Smooth muscle cell of the brain vasculature (primary cell): ENCODE data around the gene RAB17.

Experiments used
- DNase-seq: peaks from one replicate; pipeline ENCODE4 v3.0.0-alpha.2; 2012; ENCODE audit warnings: low read depth, low spot score

Gene RAB17

DNA sequence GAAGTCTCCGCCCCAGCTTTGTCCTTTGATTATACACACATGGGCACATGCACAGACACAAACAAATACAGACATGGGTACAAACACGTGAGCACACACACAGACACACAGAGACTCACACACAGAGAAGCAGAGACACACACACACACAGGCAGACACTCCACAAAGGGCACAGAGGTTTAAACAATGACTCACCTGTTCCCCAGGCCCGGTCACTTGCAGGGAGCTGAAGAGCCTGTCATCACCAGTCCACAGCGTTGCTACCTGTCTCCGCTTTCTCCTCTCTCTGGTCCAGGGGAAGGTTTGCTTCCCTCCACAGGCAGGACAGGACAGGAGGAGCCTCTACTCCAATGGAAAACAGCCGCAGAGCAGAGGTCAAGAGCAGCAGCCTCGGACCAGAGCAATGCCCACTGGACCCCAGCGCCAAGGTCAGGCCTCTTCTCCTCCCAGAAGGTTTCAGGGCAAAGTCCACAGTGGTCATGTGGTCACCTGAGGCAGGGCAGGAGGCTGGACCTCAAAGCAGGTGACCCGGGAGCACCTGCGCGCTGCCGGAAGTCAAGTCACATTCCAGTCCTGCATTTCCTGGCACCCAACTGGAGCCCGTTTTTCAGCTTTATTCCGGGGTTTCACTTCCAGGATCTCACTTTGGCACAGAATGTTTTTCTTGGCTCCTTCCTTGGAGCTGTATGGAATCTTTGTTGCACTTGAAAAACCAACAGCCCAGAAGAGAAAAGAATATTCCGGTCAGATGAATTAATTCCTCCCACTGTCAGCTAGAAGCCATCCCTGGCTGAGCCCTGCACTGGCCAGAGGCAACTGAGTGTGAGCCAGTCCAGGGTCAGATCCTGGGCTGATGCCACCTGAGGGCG lies at the start of gene RAB17:
TSS of gene RAB17 (minus strand) at position 463 of the 869 bp plus-strand sequence. CDS start 4,580 bp downstream, outside the sequence.
- no peak for DNase-seq

DNA sequence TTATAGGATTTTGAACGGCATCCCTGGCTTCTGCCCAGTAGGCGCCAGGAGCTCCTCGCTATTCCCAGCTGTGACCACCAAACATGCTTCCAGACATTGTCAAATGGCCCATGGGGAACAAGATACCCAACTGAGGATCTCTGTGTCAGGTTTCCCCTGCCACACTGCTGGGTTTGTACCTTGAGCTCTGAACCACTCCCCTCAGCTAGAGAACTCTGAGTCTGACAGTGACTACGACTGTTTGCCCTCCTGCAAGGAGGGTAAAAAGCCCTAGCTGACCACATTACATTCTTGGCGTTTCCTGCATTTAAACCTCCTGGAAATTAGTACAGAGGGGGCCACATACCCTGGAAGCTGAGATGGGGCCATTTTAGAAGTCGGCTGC lies 49.3 kb upstream of the RAB17 start:
- DNase-seq: no peak

DNA sequence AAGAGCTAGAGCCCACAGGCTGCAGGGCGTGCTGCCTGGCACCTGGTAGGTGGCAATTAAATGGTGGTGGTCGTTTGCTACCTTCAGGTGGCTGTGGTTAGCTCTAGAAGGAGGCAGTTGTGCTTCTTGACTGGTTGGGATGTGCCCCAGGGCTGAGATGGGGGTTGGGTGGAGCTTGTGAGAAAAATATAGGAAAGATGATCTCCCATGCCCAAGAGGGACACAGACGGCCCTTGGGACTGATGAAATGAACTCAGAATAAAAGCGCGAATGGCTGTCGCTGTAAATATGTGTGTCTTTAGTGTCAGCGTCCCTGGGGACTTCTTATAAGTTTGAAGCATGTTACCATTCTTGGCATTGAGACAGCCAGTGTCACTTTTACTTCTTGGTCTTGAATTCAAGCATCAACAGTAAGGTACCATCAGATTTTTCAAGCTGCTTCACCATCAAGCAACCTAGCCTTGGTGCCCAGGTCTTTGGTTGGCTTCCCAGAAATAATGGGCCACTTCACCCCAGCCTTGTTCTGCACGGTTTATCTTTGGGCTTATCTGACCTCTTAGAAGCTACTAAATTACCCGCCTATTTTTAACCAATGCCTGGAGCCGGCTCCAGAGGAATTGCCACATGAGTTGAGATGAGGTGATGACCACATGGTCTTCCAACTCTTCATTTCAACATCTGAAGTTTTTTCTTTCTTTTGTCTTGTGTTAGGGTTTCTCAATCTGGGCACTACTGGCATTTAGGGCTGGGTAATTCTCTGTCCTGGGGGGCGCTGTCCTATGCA lies 48.7 kb upstream of the RAB17 start:
- DNase-seq: no peak

- no peak for DNase-seq
These were observed 47.6 kb upstream of the RAB17 start for GRCh38 chr2:237638176-237638575.

DNA sequence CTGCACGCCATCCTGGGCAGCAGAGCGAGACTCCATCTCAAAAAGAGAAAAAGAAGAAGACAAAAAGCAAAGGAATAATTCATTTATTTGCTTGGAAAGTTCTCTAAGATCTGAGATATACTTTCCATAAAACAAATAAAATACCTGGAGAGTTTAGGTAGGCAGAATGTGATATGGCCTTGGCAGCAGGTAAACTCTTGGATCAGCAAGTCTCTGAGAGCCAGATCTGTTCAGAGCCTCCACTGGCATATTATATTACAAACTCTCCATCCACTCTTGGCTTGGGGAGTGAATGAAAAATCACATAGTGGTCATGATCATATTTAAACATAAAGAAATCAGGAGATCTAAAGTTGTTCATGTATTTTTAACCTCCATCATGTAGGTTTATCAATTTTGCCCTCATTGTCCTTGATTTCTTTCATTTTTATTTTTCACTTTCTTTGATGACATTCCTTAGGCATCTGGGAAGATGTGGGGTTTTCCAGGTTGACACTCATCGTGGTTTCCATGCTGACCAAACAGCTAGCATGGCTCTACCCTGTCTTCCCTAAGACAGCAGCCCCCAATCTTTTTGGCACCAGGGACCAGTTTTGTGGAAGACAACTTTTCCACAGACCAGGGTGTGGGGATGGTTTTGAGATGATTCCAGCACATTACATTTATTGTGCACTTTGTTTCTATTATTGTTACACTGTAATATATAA lies 47.0 kb upstream of the RAB17 start:
- DNase-seq: no peak

GRCh38 chr2:237636578-237636977 lies 46.0 kb upstream of the RAB17 start:
- no peak for DNase-seq

DNA sequence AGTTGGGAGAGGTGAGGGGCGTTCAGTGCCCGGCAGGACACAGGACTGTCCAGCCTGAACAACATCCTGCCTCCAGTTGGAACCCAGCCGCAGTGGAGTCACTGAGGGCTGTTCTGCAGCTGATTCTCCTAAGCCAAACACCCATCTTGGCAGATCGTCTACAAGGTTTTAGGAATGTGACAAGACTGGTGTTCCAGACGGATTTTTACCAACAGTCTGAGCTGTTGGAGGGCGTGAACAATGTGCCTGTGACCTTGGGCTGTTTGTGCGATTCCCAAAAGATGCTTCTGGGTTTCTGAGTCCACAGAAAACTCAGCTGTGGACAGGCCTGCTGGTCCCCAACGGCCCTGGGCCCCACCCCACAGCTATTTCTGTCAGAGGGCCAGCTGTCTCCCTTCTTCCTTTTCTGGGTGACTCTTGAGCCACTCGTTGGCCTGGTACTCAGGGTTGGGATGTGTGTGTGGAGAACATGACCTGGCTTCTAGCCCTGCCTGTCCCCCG lies 42.6 kb upstream of the RAB17 start:
- DNase-seq: no peak

DNA sequence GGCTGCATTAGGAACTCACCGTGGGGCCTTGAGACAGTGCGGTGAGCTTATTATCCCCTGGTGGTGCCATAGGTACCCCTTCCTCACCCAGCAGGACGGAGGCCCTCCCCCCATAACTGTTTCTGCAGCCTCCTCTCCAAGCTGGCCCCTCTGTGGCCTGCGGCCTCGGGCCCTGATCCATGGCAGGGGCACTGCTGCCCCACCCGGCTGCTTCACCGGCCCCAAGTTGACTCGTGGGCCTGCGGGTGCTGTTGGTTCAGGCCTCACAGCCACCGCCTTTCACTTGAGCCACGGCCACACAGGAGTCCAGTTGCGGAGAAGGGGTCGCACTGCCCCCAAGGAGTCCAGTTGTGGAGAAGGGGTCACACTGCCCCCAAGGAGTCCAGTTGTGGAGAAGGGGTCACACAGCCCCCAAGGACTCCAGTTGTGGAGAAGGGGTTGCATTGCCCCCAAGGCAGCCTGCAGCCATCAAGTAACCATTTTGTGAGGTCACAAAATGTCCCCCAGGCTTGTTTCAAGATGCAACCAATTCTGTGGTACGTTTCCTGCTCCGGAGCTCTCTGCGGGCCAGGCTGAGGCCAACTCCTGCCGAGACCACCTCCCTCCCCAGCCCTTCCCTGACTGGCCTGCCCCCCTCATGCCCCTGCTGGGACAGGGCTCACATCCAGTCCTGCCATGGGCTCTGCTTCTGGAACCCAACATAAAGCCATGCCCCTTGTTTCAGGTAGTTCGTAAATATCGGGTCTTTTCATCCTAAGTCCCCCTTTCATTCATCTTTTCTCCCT lies 41.5 kb upstream of the RAB17 start:
- DNase-seq: no peak

- DNase-seq: no peak
These were observed 40.7 kb upstream of the RAB17 start for GRCh38 chr2:237631007-237631785.

DNA sequence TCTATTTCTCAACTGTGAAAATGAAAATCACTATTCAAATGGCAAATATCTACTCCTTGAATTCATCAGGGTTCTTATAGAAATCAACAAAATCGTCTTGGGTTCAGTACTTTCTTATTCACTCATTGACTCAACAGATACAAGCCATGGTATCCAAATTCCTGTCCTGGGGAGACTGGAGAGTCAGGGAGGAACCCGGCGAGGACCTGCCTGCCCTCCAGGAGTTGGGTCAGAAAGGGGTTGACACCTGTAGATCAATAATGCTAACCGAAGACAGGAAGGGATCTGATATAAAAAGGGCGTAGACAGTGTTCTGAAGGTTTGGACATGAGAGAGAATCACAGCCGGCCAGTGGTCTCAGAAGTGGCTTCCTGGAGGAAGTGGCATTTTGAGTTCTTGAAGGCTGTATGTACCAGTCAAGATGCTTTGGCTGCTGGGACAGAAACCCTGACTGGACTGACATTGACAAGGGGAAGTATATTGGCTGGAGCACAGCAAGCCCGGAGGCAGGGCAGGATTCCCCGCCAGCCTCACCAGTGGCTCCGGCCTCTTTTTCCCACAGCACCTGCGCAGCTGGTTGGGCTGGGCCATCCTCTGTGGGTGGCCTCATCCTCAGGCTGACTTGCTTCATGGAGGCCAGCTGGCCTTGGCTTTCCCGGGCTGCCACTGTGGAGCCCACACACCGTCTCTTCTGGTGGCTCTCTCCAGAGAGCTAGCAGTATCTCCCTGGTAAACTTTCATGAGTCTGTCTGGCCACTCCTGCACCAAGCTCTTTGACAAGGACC lies 39.9 kb upstream of the RAB17 start:
- no peak for DNase-seq

DNA sequence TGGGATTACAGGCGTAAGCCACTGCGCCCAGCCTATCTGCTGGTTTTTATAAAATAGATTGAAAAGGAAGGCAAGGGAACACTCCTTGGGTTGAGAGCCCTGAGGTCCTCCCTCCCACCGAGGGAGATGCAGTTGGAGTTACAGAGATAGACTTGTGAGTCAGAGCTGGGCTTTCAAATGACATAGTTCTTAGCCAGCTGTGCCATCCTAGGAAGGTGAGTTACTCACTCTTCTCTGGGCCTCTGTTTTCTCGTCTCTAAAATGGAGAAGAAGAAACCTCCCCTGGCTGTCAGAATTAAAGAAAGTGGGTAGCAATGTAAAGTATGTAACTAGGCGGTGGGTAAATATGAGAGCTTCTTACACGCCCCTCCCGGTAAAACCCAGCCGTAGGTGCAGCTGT lies 39.2 kb upstream of the RAB17 start:
- DNase-seq: peak; percentile 17

DNA sequence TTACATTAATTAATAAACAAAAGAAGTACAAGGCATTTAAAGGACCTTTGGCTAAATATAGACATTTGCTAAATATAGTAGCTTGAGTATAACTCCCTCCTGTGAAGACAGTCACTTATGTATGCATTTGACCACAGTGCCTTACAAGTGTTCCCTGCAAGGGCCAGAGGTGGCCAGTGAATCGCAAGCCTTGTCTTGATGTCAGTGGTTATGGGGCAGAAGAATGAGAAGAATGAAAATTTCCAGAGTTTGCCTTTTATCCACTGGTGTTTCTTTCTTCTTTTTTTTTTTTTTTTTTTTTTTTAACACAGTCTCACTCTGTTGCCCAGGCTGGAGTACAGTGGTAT lies 38.6 kb upstream of the RAB17 start:
- DNase-seq: no peak

DNA sequence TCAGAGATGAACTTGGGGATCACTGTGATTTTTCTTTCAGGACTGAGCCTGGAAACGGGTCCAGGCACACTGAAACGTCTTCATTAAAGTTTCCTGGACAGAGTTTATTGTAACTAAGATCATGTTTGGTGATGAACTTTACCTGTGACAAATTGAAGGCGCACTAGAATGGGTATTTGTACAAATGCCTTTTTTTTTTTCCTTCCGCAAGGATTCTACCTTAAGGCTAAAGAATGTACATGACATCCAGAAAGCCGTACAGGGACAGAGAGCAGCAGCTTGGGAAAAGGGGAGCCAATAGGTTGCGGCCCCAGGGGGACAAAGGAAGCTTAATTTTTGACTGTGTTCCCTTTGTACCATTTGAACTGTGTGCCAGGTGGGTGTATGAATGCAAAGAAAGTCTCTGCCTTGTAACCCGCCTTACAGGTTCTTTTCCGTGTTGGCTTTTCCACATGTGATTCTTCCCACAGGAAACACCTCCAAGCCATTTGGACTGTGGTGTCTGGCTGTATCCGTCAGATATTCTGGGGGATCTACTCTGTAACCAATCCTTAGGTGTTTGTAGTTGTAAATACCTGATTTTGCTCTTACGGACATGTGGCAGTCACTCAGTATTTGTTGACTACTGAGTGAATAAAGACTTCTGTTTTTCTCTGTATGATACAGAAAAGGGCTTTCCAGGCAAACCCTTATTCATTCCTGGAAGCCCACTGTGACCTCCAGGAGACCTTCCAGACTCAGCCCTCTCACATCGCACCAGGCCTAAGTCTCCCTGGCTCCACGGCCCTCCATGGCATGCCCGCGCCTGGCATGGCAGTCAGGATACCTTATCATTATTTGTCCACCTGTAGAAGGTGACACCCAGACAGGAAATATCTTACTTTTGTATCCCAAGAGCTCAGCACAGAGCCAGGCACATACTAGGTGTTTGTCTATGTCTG lies 38.0 kb upstream of the RAB17 start:
- DNase-seq: no peak

DNA sequence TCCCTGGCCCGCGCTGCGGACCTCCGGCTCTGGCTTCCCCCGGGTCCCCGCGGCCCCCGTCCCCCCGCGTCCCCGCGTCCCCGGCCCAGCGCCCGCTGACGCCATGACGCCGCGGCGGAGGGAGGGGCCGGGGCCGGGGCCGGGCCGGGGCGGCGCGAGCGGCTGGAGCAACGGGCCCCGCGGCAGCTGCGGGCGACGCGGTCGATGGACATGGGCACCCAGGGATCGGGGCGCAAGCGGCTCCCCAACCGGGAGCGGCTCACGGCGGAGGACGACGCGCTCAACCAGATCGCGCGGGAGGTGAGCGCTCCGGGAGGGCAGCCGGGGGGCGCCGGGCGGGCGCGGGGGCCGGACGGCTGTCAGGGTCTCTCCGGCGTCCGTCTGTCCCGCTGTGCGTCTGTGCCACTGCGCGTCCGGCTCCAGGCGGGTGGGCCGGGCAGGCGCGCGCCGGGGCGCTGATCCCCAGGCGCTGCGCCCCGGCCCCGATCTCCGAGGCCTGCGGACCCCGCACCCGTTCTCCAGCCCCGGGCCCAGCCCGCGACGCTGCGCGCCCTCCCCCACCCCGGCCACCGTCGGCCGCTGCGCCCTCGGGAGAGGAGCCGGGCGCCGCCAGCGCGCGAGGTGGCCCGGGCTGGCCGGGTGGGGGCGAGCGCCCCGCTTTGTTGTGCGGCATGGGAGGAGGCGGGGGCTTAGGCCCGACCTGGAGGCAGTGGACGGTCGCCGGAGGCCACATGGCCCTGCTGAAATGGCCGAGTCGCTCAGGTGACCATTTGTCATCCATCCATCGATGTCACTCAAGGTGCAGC lies 37.1 kb upstream of the RAB17 start, which contains the start of gene LRRFIP1:
TSS of gene LRRFIP1 (plus strand) at position 147 of the 806 bp plus-strand sequence. CDS start at position 205, 58 bp downstream.
- DNase-seq: no peak

- no peak for DNase-seq
These were observed 36.4 kb upstream of the RAB17 start for GRCh38 chr2:237626813-237627440.

DNA sequence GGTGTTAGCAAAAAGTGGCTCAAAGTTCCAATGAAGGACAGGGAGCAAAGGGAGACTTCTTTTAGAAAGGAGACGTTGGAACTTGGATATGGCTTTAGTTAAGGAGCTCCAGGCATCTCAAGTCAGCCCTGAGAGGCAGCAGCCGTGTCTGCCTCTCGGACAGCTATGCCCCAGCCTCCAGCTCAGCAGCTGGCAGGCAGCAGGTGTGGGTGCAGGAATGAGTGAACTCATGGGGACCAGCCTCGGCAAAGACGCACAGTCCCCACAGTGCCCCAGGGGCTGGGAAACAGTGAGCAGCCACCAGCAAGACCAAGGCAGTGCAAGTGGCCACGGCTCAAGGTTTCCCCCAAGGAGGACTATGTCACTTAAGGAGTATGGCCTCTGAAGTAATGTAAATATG lies 35.2 kb upstream of the RAB17 start:
- DNase-seq: no peak

DNA sequence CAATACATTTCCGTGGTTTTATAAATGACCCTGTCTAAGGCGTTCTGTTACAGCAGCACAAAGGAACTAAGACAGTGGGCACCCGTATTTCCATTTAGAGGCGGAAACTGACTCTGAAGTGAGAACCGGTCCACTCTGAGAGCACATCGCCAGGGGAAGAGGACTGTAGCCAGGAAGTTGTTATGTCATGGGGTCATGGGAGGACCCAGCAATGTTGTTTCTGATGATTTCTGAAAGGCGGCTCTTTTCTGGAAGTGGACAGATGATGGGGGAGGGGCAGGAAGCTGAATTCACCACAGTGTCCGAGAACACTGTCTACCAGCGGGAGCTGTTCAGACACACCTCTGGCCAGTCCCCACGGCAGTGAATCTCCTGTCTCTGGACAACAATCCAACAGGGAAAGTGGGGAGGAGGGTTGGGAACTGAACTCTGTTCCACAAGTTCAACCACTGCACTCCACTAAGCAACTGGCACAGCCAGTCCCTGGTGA lies 34.7 kb upstream of the RAB17 start:
- DNase-seq: no peak
